ENCODE results near the gene FBXW8. TPM values are rescaled to one million over a fixed set of nuclear protein-coding genes. Genes with fewer than 3 reads are reported as not detected.

Gene FBXW8
- total RNA-seq, 1 experiment from 2014 or later, result 15.3 TPM

DNA sequence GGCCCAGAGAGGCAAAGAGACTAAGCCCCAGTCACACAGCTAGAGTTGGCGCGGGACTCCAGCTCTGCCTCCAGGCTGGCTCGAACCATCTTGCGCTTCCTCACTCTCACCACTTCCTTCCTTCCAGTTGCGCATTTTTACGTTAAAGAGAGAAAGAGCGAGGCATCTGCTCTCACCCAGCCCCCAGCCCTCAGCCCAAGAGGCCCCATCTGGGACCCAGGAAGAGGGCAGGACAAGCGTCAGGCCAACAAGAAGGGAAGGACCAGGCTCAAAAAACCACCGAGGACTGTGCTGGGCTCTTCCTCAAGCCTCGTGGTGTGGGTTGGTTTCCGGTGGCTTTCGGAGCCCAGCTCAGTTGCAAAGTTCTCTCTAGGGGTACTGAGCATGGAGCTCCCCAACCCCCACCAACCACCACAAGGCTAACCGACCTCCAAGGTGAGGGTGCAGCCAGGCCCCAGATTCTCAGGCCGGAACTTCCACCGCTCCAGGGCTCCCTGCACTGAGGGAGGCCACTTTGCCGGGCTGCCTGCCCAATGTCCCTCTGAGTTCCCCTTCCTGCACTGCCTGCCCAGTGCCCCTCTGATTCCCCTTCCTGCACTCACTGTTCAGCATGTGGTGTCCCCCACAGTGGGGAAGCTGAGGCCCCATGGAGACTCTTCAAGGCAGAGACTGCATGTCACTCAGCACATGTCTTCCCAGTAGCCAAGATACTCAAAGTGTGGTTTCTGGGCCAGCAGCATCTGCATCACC lies 152.6 kb downstream of the FBXW8 start:
- no peaks in the 10 kb centered on the region for H3K9me3 ChIP-seq (ENCODE audit: control insufficient read depth, low read depth, low read length)
- no peak overlapping the region for H4K8ac ChIP-seq (replicated peaks; ENCODE audit: insufficient read length, low read depth, low read length)
- H3K4ac ChIP-seq (ENCODE audit: low read depth, low read length), result no peak overlapping the region
- no peak overlapping the region for H3K18ac ChIP-seq (ENCODE audit: insufficient read length, low read depth, low read length)
- H3K27ac ChIP-seq (ENCODE audit: insufficient read length, low read depth, low read length), result no peak overlapping the region
- no peak overlapping the region for H2BK12ac ChIP-seq (ENCODE audit: insufficient read length, low read depth, low read length)
- H3K79me1 ChIP-seq (ENCODE audit: insufficient read depth, low read depth, low read length, poor library complexity, severe bottlenecking), result no peaks in the 10 kb centered on the region
- no peaks in the 10 kb centered on the region for H3K27me3 ChIP-seq (ENCODE audit: insufficient read depth, low read length)
- H4K91ac ChIP-seq (ENCODE audit: insufficient read length, low read depth, low read length), result no peak overlapping the region
- no peak overlapping the region for H2BK20ac ChIP-seq (ENCODE audit: low read depth, low read length, poor library complexity, severe bottlenecking)
- H3K4me1 ChIP-seq (ENCODE audit: insufficient read depth, low read length), result no peaks in the 10 kb centered on the region; the same call in 1 of the 2 replicates
- H4K5ac ChIP-seq (ENCODE audit: insufficient read length, low read depth, low read length), result no peak overlapping the region
- Mint-ChIP-seq H3K27ac (peak overlapping the region; percentile 40 to 82 (median 81); a peak in 4 of 7 replicates), H3K27me3 (ENCODE audit: low read depth) (peaks cover 3% of the 10 kb centered on the region), H3K4me3 (no peak overlapping the region; a peak in 1 of 5 replicates), H3K4me1 (peaks cover 42 to 61% of the 10 kb centered on the region in 2 experiments), H3K9me3 (no peaks in the 10 kb centered on the region), H3K36me3 (ENCODE audit: insufficient read depth in 1 of 3, low read depth in 3 of 3) (no peaks in the 10 kb centered on the region; a peak in 1 of 7 replicates)
- WGBS (ENCODE audit: extremely low coverage, insufficient read length, low lambda C conversion rate), result no CpG with 5 or more reads among the region's 16 CpGs
- H2AFZ ChIP-seq (ENCODE audit: low read length), result no peak overlapping the region
- TF ChIP-seq, protein P1, sequence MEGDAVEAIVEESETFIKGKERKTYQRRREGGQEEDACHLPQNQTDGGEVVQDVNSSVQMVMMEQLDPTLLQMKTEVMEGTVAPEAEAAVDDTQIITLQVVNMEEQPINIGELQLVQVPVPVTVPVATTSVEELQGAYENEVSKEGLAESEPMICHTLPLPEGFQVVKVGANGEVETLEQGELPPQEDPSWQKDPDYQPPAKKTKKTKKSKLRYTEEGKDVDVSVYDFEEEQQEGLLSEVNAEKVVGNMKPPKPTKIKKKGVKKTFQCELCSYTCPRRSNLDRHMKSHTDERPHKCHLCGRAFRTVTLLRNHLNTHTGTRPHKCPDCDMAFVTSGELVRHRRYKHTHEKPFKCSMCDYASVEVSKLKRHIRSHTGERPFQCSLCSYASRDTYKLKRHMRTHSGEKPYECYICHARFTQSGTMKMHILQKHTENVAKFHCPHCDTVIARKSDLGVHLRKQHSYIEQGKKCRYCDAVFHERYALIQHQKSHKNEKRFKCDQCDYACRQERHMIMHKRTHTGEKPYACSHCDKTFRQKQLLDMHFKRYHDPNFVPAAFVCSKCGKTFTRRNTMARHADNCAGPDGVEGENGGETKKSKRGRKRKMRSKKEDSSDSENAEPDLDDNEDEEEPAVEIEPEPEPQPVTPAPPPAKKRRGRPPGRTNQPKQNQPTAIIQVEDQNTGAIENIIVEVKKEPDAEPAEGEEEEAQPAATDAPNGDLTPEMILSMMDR (conservative IDR thresholded peaks at IDR 0.05), result no peak
- H2BK120ac ChIP-seq (ENCODE audit: low read depth, low read length, poor library complexity, severe bottlenecking), result no peak overlapping the region
- no peak overlapping the region for H3K56ac ChIP-seq (ENCODE audit: insufficient read length, low read depth, low read length)
- H3T11ph ChIP-seq (ENCODE audit: low read length), result no peak overlapping the region
- H3K9ac ChIP-seq (ENCODE audit: extremely low read depth, insufficient read length, low read length), result no peak overlapping the region
- no peaks in the 10 kb centered on the region for H3K23me2 ChIP-seq (ENCODE audit: insufficient read length, low read depth, low read length, poor library complexity, severe bottlenecking)
- H3K79me2 ChIP-seq (ENCODE audit: insufficient read depth, low read length), result no peaks in the 10 kb centered on the region
- peak; percentile 48 for DNase-seq
- no peaks in the 10 kb centered on the region for H4K20me1 ChIP-seq (ENCODE audit: control insufficient read depth, insufficient read depth, insufficient read length)
- no peak overlapping the region for H3K23ac ChIP-seq (ENCODE audit: insufficient read length, low read depth, low read length)
- no peak overlapping the region for H3K14ac ChIP-seq (ENCODE audit: insufficient read depth, low read length)
- no peak overlapping the region for H2BK5ac ChIP-seq (ENCODE audit: insufficient read length, low read length)
- no peak overlapping the region for H2BK15ac ChIP-seq (ENCODE audit: low read depth, low read length)
- no peak overlapping the region for H3K4me2 ChIP-seq (ENCODE audit: insufficient read depth, insufficient read length, low read length)
- no peak overlapping the region for H2AK5ac ChIP-seq (ENCODE audit: insufficient read length, low read length)
